ENCODE data around the gene CHST15.

Gene CHST15, protein sequence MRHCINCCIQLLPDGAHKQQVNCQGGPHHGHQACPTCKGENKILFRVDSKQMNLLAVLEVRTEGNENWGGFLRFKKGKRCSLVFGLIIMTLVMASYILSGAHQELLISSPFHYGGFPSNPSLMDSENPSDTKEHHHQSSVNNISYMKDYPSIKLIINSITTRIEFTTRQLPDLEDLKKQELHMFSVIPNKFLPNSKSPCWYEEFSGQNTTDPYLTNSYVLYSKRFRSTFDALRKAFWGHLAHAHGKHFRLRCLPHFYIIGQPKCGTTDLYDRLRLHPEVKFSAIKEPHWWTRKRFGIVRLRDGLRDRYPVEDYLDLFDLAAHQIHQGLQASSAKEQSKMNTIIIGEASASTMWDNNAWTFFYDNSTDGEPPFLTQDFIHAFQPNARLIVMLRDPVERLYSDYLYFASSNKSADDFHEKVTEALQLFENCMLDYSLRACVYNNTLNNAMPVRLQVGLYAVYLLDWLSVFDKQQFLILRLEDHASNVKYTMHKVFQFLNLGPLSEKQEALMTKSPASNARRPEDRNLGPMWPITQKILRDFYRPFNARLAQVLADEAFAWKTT

DNA sequence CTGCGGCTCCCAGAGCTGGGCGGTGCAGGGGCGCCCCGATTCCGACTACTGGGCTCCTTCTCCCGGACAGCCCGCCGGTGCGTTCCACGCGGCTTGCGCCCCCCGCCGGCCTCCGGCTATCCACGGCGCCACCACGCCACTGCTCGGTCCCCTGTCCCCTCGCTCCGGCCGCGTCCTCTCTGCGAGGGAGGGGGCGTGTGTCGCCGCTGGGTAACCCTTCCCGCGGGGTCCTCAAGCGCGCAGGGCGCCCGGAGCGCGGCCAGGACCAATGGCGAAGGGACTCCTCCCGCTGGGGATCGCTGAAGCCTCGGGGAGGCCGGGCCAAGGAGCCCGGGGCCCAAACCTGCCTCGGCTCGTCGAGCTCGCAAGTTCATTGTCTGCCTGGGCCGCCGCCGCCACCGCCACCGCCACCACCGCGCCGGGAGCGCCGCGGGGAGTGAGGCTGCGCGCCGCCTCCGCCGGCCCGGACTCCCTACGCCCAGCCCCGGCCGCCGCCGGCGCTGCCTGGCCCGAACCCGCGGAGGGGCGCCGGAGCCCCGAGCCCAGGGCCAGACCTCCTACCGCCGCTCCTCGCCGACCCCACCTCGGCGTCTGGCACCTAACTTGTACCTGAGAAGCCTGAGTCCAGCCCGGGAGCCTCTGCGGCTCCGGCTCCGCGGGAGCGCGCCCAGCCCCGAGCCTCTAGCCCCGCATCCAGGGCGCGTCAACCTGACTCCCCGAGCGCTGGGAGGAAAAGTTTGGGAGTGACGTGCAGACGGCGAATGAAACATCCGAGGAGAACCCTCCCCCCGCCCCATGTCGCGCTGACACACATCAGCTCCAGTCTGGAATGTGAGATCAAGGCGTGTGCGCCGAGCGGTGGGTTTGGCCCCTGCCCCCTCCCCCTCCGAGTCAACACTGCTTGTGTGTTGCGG, at the start of gene CHST15:
TSS of gene CHST15 (minus strand) at position 739 of the 914 bp plus-strand sequence. CDS start 47,386 bp downstream, outside the sequence.
- DNase-seq, result no peak

GRCh38 chr10:124142960-124143359, 49.6 kb upstream of the CHST15 start:
- no peak for DNase-seq

- no peak for DNase-seq
Measured at GRCh38 chr10:124142006-124142739, 48.8 kb upstream of the CHST15 start.

DNA sequence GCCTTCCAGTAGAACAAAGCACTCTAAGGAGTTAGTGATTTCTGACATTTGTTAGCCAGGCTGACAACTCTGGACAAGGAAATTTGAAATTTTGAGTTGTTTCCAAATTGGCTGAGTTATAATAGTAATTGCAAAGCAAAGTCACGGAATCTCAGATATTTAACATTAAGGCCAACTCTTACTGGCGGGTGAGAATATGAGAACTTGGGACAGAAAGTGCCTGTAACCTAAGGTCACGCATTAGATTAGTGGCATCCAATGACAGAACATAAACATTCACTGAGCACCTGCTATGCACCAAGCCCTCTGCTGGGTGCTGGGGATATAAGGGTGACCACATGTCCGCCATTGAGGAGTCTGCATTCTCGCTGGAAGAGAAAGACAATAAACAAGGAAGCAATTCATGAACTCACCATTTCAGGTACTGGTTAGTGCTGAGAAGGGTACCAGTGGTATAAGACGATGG, 45.5 kb upstream of the CHST15 start:
- DNase-seq, result no peak

- DNase-seq, result no peak
Measured at GRCh38 chr10:124138195-124138882, 44.9 kb upstream of the CHST15 start.

DNA sequence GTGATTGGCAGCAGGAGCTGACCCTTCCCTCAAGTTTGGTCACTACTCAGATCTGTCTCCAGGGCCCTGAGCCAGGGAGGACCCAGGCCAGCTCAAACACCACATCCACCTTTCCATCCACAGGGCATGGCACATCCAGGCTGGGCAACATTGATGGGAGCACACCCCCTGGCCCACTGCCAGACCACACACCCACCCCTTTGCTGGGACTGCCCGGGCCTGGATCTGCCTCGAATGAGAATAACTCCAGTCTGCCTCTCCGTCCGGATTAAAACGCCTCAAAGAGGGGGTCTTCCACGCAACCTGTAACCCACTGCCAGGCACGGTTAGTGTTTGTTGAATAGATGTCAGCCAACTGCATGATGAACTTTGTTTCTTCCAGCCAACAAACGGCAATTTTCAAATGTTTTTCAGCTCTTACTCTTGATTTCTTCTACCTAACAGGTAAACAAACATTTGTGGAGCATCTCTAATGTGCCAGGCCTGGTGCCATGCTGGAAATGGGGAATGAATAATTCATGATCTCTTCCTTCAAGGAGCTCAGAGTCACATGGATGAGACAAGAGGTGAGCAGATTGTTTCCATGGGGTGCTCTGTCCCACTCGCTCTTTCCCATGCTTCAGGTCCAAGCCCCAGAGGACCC, 41.0 kb upstream of the CHST15 start:
- DNase-seq, result no peak

DNA sequence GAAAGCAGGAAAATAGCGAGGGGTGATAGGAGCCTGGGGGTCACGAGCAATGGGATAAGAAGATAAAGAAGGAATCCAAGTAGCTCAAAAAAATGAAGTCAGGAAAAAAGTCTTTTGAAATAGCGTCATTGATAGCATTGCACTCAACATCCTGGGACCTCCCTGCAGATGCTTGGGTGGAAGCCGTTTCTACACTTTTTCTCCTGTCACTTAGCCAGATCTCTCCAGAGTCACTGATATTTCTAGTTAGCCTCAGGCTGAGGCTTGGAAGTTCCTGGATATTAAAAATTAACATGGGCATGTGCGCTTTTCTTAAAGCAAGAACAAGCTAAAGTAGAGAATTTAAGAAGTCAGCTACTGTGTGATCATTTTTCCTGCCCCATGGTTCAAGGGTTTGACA, 39.5 kb upstream of the CHST15 start:
- no peak for DNase-seq

DNA sequence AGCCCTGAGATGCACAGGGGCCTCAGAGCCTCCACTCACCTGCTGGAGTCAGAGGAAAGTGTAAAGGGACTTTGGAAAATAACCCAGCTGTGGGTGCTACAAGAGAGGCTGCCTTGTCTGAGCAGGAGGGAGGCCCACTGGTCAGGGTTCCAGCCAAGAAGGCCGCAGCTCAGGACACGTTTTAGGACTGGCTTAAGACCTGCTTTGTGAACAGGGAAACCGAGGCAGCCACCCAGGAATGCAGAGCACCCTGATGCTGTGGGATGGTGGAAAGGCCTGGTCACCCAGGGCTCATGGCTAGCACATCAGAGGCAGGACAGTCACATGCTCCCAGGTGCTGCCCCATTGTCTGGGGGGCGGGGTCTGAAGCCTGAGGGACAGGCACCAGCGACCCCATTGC, 38.9 kb upstream of the CHST15 start:
- no peak for DNase-seq

DNA sequence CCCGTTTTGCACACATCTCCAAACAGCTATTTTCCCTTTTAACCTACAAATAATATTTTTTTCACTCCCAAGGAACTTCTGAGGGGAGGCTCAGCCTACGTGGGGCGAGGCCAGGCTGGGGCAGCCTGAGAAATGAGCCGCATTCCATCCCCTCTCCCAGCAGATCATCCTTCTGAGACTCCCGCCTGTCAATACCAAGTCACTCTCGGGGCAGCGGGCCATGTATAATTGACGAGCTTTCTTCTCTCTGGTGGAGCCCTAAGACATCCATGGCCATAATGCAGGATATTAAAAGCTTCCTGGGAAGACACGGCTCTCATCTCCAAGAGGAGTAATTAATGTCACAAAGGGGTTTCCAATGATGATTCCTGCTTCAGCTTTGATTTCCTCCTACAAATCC, 37.8 kb upstream of the CHST15 start:
- DNase-seq, result no peak

- no peak for DNase-seq
Measured at GRCh38 chr10:124130198-124130900, 37.0 kb upstream of the CHST15 start.

- DNase-seq, result no peak
Measured at GRCh38 chr10:124129471-124129870, 36.1 kb upstream of the CHST15 start.

- no peak for DNase-seq
Measured at GRCh38 chr10:124128811-124129145, 35.4 kb upstream of the CHST15 start.

DNA sequence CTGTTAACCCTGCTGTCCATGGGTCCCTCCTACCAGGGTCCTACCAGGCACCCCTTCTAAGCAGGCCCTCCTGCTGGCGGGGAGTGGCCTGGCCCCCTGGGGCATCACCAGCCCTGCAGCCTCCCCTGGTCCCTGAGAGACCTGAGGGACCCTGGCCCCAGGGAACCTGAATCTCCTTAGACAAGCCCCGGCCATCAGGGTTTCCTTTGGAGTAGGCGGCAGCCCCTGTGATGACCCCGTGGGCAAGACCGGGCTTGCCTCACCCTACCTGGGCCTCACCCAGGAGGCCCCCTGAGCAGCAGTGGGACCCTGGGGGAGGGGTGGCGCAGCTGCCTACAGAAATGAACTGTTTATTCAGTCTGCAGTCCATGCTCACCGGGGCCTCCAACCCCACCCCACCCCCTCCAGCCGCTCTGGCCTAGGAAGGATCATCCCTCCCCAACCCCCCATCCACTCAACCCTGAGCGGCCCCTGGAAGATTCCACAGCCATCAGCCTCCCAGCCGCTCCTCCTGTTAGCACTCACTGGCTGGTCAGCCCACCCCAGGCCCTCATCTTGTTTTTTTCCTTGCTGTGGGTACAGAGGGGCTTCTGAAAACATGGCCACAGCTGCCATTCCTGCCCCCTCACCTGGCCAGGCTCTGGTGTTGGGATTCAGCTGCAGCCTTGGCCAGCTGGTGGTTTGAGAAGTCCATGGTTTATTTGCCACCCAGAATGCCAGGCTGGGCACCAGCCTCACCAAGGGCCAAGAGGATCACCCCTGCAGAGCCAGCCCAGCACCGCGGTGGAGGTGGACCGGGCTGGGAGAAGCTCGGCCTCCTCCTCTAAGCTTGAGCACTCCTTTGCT, 34.8 kb upstream of the CHST15 start:
- no peak for DNase-seq

- no peak for DNase-seq
Measured at GRCh38 chr10:124127563-124127962, 34.2 kb upstream of the CHST15 start.

DNA sequence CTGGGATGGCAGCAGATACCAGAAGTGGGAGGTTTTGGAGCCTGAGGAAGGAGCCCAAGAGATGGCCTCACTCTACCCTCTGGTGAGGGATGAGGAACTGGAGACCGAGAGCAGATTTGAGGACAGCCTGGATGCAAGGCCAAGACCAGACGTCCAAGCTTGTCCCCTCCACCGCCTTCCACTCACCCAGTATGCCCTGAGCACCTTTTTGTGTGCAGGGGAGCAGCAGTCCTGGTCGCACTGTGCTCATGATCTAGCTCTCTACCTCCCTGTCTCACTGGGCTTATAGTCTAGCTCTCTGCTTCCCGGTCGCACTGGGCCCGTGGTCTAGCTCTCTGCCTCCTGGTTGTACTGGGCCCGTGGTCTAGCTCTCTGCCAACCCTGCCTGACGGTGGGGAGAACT, 33.6 kb upstream of the CHST15 start:
- no peak for DNase-seq

DNA sequence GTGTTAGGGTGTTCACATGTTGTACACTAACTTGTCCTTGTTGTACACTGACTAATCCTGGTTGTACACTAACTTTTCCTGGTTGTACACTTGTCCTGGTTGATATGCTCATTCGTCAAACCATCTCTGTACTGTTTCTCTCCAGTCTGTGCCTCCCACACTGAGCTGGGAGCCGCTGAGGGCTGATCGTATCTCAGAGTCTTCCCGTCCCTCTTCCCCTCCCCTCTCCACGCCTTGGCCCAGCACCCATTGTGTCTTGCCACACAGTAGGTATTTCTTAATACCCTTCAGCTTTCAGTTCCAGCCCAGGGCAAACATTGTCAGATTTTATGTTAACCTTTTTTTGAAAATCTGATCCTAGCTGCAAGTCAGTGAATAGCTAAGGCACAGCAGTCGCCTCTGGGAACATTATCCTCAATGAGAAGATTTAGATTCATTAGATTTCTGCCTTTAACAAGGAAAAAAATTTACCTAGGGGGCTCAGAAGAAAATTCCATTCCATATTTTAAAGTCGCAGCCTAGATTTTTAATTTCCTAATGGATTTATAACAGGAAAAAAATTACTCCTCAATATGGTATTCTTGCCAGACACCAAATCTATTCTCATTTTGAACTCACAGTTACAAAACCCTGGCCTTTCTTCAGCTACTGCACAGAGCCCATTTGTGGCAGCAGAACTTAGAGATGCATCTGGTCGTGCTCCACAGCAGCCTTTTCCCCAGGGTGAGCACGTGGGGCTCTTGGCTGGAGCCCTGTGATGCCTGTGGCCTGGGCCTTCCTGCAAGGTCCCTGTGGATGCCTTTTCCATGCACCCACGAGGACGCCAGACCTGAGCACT, 33.0 kb upstream of the CHST15 start:
- no peak for DNase-seq

GRCh38 chr10:124125305-124126116, 32.1 kb upstream of the CHST15 start:
- DNase-seq, result no peak

DNA sequence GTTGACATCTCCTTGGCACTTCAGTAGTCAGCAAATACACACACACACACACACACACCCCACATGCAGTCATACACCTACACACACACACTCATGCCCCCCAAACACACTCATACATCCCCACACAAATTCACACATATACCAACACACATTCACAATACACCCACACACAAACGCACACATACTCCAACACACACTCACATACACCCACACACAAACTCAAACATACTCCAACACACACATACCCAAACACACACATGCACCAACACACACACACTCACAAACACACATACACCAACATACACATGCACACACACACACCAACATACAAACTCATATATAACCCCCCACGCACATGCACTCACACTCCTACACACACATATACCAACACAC, 31.4 kb upstream of the CHST15 start:
- DNase-seq, result no peak

Measured in NCI-H2081 (cell line).